Activated CD4-positive, alpha-beta T cell treated with anti-CD3 and anti-CD28 coated beads, Interleukin-2, amount 50 U/mL, for 24 hours (primary cell): Measurements from ENCODE around the gene RBP4.
"Not testable (repeated sequence)": the region's sequence is repeated elsewhere in the genome, so short reads cannot be mapped to it uniquely, and the experiment has no call there.

Experiments used
- DNase-seq, 2 donors: peaks; one replicate each; pipeline ENCODE4 v3.0.0-alpha.2; 2020; ENCODE audit warnings: low read depth in 1 of 2, low spot score in 1 of 2

The RBP4 gene

GRCh38 chr10:93566435-93567276, 34.4 kb downstream of the RBP4 start, which contains the start of gene FFAR4:
TSS of gene FFAR4 (plus strand) at chr10:93566665. CDS start at chr10:93566721, 56 bp downstream.
- no peak for DNase-seq

- DNase-seq: no peak
Measured at GRCh38 chr10:93565446-93565845, 35.6 kb downstream of the RBP4 start.

- no peak for DNase-seq
Measured at GRCh38 chr10:93560541-93560940, 40.5 kb downstream of the RBP4 start.

GRCh38 chr10:93559490-93559889, 41.5 kb downstream of the RBP4 start:
- DNase-seq: no peak

- DNase-seq: no peak
Measured at GRCh38 chr10:93554760-93555432, 46.1 kb downstream of the RBP4 start.

GRCh38 chr10:93554316-93554663, 46.7 kb downstream of the RBP4 start:
- no peak for DNase-seq

- DNase-seq: no peak
Measured at GRCh38 chr10:93553482-93554315, 47.3 kb downstream of the RBP4 start.

- no peak for DNase-seq
Measured at GRCh38 chr10:93552780-93553179, 48.3 kb downstream of the RBP4 start.

- no peak for DNase-seq
Measured at GRCh38 chr10:93550606-93551005, 50.4 kb downstream of the RBP4 start.

GRCh38 chr10:93548376-93549071, 52.5 kb downstream of the RBP4 start:
- no peak for DNase-seq

- DNase-seq: no peak
Measured at GRCh38 chr10:93547522-93547921, 53.5 kb downstream of the RBP4 start.

GRCh38 chr10:93546995-93547394, 54.0 kb downstream of the RBP4 start:
- not testable (repeated sequence) for DNase-seq

GRCh38 chr10:93542358-93542791, 58.7 kb downstream of the RBP4 start:
- DNase-seq: no peak
